GM12878 (cell line): Measurements from ENCODE around the gene SEC16B. TPM values are rescaled to one million over a fixed set of nuclear protein-coding genes. Genes with fewer than 3 reads are reported as not detected.

Experiments
- ATAC-seq: fragments of 200-7000 bp; cut with Tn5 transposase; 3 replicates; pipeline ENCODE4 v1.9.1; 2020; ENCODE audit warnings: mild to moderate bottlenecking, moderate library complexity
- BruUV-seq: library from RNA; stranded (reverse); fragments of 400-500 nt; replicated peaks from 2 replicates; lab custom pipeline; 2021; lab: Mats Ljungman, UMichigan
- CTCF ChIA-PET: fragments of 300-600 bp; sonication (Branson Sonifier 250); formaldehyde crosslinking; extraction: SDS; loops from one replicate; lab custom pipeline; 2021; ENCODE audit warnings: inconsistent platforms; lab: Yijun Ruan, JAX
- POLR2A ChIA-PET: fragments of 350-600 bp; formaldehyde crosslinking; extraction: SDS; loops from one replicate; lab custom pipeline; 2021; ENCODE audit warnings: inconsistent platforms; lab: Charles Lee
- RAD21 ChIA-PET: fragments of 300-600 bp; sonication (Branson Sonifier 250); formaldehyde crosslinking; loops from one replicate; lab custom pipeline; 2023; ENCODE audit warnings: antibody characterized with exemption; ENCODE audit not compliant: unreplicated experiment; lab: Charles Lee
- SMC1A ChIA-PET: fragments of 300-600 bp; sonication (Branson Sonifier 250); formaldehyde crosslinking; loops from one replicate; lab custom pipeline; 2023; ENCODE audit not compliant: unreplicated experiment, uncharacterized antibody; lab: Charles Lee
- DNase-seq: peaks from one replicate; pipeline ENCODE4 v3.0.0-alpha.2; 2011; ENCODE audit warnings: low read depth, low spot score
- FAIRE-seq: peaks from 3 replicates; lab custom pipeline; 2011; peaks lifted over from hg19 to GRCh38; lab: Jason Lieb, UNC
- H2AFZ ChIP-seq: 2 replicates; pipeline ENCODE4 v1.6.0; 2011; ENCODE audit warnings: low read depth, low read length, control low read depth; ENCODE audit not compliant: control insufficient read depth
- H3K27ac ChIP-seq: 2 replicates; pipeline ENCODE4 v1.5.1; 2011; ENCODE audit warnings: control low read depth; ENCODE audit not compliant: control insufficient read depth, insufficient read depth
- H3K27me3 ChIP-seq, 2 experiments: replicated peaks in 1 of 2; 2 replicates each; pipeline versions ENCODE4 v1.6.0 to v1.6.1; 2011; ENCODE audit warnings: low read length in 1 of 2; ENCODE audit not compliant: control insufficient read depth in 2 of 2, insufficient read depth in 2 of 2
- H3K36me3 ChIP-seq, 2 experiments: 2 replicates each; pipeline ENCODE4 v1.5.1; 2011; ENCODE audit warnings: low read length in 1 of 2; ENCODE audit not compliant: control insufficient read depth in 2 of 2, insufficient read depth in 2 of 2
- H3K4me1 ChIP-seq: 2 replicates; pipeline ENCODE4 v1.6.1; 2011; ENCODE audit warnings: mild to moderate bottlenecking, low read length, moderate library complexity, mixed read lengths; ENCODE audit not compliant: control insufficient read depth, insufficient read depth
- H3K4me2 ChIP-seq: 2 replicates; pipeline ENCODE4 v1.6.0; 2011; ENCODE audit warnings: control low read depth; ENCODE audit not compliant: control insufficient read depth, insufficient read depth
- H3K4me3 ChIP-seq: fragments of 200-600 bp; sonication (generic); 2 replicates; pipeline ENCODE4 v1.5.1; 2016
- H3K79me2 ChIP-seq: 2 replicates; pipeline ENCODE4 v1.6.0; 2011; ENCODE audit warnings: low read length; ENCODE audit not compliant: control insufficient read depth, insufficient read depth
- H3K9ac ChIP-seq: 2 replicates; pipeline ENCODE4 v1.8.0; 2011; ENCODE audit warnings: low read length, control low read depth, mixed read lengths; ENCODE audit not compliant: control insufficient read depth, insufficient read depth
- H3K9me3 ChIP-seq: replicated peaks from 3 replicates; pipeline ENCODE4 v1.5.1; 2011; ENCODE audit warnings: mild to moderate bottlenecking, low read length; ENCODE audit not compliant: control insufficient read depth, insufficient read depth
- H4K20me1 ChIP-seq: 2 replicates; pipeline ENCODE4 v1.6.0; 2011; ENCODE audit not compliant: control insufficient read depth, insufficient read depth
- ATF7 ChIP-seq: fragments of 450-650 bp; IDR thresholded peaks from 2 replicates; pipeline ENCODE4 v1.6.1; 2016; ENCODE audit warnings: low read depth, mild to moderate bottlenecking
- EP300 ChIP-seq, 2 experiments: fragments of 150-350 bp in 1 of 2; IDR thresholded peaks; 2 replicates each; pipeline ENCODE4 v1.6.1; 2011 to 2012; ENCODE audit warnings: low read depth in 2 of 2, low read length in 2 of 2, borderline replicate concordance in 1 of 2, improper control_type of control experiment in 1 of 2, inconsistent platforms in 1 of 2; ENCODE audit not compliant: control insufficient read depth in 1 of 2
- FOXM1 ChIP-seq: IDR thresholded peaks from 2 replicates; pipeline ENCODE4 v1.6.1; 2012; ENCODE audit warnings: low read depth, mild to moderate bottlenecking, inconsistent platforms, low read length, moderate library complexity
- HCFC1 ChIP-seq: fragments of 150-350 bp; IDR thresholded peaks from 2 replicates; pipeline ENCODE4 v1.6.1; 2014; ENCODE audit warnings: low read length
- IKZF1 ChIP-seq: fragments of 450-650 bp; conservative IDR thresholded peaks from 2 replicates; pipeline ENCODE4 v1.6.1; 2017; ENCODE audit warnings: antibody characterized with exemption, mild to moderate bottlenecking
- PBX3 ChIP-seq: IDR thresholded peaks from 2 replicates; pipeline ENCODE4 v1.6.1; 2011; ENCODE audit warnings: mild to moderate bottlenecking, low read depth, low read length, moderate library complexity; ENCODE audit not compliant: insufficient replicate concordance
- POLR2A ChIP-seq: IDR thresholded peaks from 2 replicates; pipeline ENCODE4 v1.6.1; 2011; ENCODE audit warnings: low read depth, mild to moderate bottlenecking, low read length
- RFX5 ChIP-seq: IDR thresholded peaks from 2 replicates; pipeline ENCODE4 v1.6.1; 2011; ENCODE audit warnings: low read depth, low read length, improper control_type of control experiment
- SMC3 ChIP-seq: IDR thresholded peaks from 2 replicates; pipeline ENCODE4 v1.6.1; 2011; ENCODE audit warnings: low read length, improper control_type of control experiment, borderline replicate concordance
- SUZ12 ChIP-seq: fragments of 200-600 bp; sonication (generic); IDR thresholded peaks from one replicate; pipeline ENCODE4 v1.6.1; 2018; ENCODE audit warnings: antibody characterized with exemption, mild to moderate bottlenecking; ENCODE audit not compliant: unreplicated experiment
- TCF7 ChIP-seq: IDR thresholded peaks from 2 replicates; pipeline ENCODE4 v1.6.1; 2014; ENCODE audit warnings: antibody characterized with exemption, borderline replicate concordance
- ZBTB4 ChIP-seq: fragments of 450-650 bp; formaldehyde crosslinking; IDR thresholded peaks from 2 replicates; pipeline ENCODE4 v1.4.0; 2022; ENCODE audit warnings: mild to moderate bottlenecking, moderate library complexity
- ZNF217 ChIP-seq: fragments of 450-650 bp; IDR thresholded peaks from 2 replicates; pipeline ENCODE4 v1.6.1; 2017; ENCODE audit warnings: antibody characterized with exemption, mild to moderate bottlenecking
- ZNF687 ChIP-seq: fragments of 450-650 bp; IDR thresholded peaks from 2 replicates; pipeline ENCODE4 v1.6.1; 2017; ENCODE audit warnings: mild to moderate bottlenecking, moderate library complexity
- ZSCAN29 ChIP-seq: fragments of 450-650 bp; IDR thresholded peaks from 2 replicates; pipeline ENCODE4 v1.6.1; 2017; ENCODE audit warnings: mild to moderate bottlenecking, moderate library complexity
- WGBS: methylation state at CpG from one replicate; pipeline ENCODE4 v1.1.6; 2016; ENCODE audit warnings: low lambda C conversion rate; ENCODE audit not compliant: insufficient replicate concordance, insufficient coverage; ENCODE audit errors: missing lambda C conversion rate; 5-methylcytosine and 5-hydroxymethylcytosine counted together
- in situ Hi-C: fragments of 300-500 bp; cut with MboI; formaldehyde crosslinking; loops from 9 replicates; pipeline ENCODE4 v1.14.3; 2018; ENCODE audit warnings: mixed read lengths
- intact Hi-C: fragments of 100-400 bp; cut with micrococcal nuclease; formaldehyde crosslinking; loops from one replicate; pipeline ENCODE4 v1.14.2; 2022; ENCODE audit not compliant: unreplicated experiment
- polyA plus RNA-seq, 11 experiments: library from polyadenylated mRNA; depleted of rRNA in 4 of 11; unstranded in 6 of 11; stranded (reverse) in 5 of 11; fragments of >200 nt; fragmentation: Nextera tagmentation in 4 of 11; fragmentation: Illumina TruSeq in 1 of 11; extraction: Ambion mirVana in 4 of 11; extraction: Trizol in 1 of 11; gene quantifications; 1 replicate in 1 of 11; 2 replicates in 10 of 11; pipeline versions ENCODE4 v1.2.1 to v1.2.3, GENCODE V29; 2011 to 2016; ENCODE audit warnings: inconsistent platforms in 2 of 11, missing spikeins in 2 of 11, low read depth in 1 of 11
- total RNA-seq, 4 experiments: library from RNA; depleted of rRNA in 3 of 4; stranded (reverse); fragments of >200 nt in 3 of 4; fragmentation: Illumina TruSeq in 1 of 4; extraction: Trizol in 1 of 4; gene quantifications; 2 replicates each; pipeline versions ENCODE4 v1.2.1 to v1.2.3, GENCODE V29; 2013 to 2021

Gene SEC16B
- total and polyA plus RNA-seq, 10 of the 15 experiments (the other 5 are each of a cell fraction or from before 2014, with no cell fraction given): 0.10 to 0.94 (median 0.17) TPM; not detected in 2

GRCh38 chr1:177953549-177953948 is 16.3 kb downstream of the SEC16B start:
- WGBS: 27% methylated on average over 6 of the region's 6 CpGs
- no peak for DNase-seq
- CTCF ChIA-PET: interaction anchor here (1.1 to 2.5 kb wide), 3 partner anchors 8 to 346 kb away, joined by 3 to 7 read pairs (median 6); no protein-coding TSS in a partner anchor
- RAD21 ChIA-PET: no interaction called here
- Histone ChIP-seq H3K9me3 (no peaks in the 10 kb centered on the region), H3K9ac (no peak overlapping the region), H3K4me3 (no peak overlapping the region), H2AFZ (no peak overlapping the region), H3K4me2 (no peak overlapping the region), H3K36me3 (no peaks in the 10 kb centered on the region), H3K27me3 (no peaks in the 10 kb centered on the region; a peak in 1 of 4 replicates), H4K20me1 (no peaks in the 10 kb centered on the region), H3K79me2 (no peaks in the 10 kb centered on the region), H3K27ac (no peak overlapping the region), H3K4me1 (no peaks in the 10 kb centered on the region)
- intact Hi-C loops: no loop called here
- ATAC-seq: no peak
- in situ Hi-C loops: no loop called here
- FAIRE-seq: no peak
- SMC1A ChIA-PET: no interaction called here
- BruUV-seq: no TSS peak
- POLR2A ChIA-PET: no interaction called here
- TF ChIP-seq TCF7 (no peak), FOXM1 (no peak), ZSCAN29 (no peak), HCFC1 (no peak), SMC3 (no peak), ZNF217 (no peak), IKZF1 (no peak), ZBTB4 (no peak), ATF7 (no peak), PBX3 (no peak), POLR2A (no peak), ZNF687 (no peak), EP300 (IDR thresholded peaks at IDR 0.05; ENCODE audit: borderline replicate concordance in 1 of 2, control insufficient read depth in 1 of 2, low read depth in 2 of 2, low read length in 2 of 2) (no peak), SUZ12 (no peak), RFX5 (no peak)
